Activated CD4-positive, alpha-beta T cell treated with anti-CD3 and anti-CD28 coated beads, Interleukin-2, Interleukin-4, amounts not matched to agents 100 ng/mL and 50 ng/mL, durations not matched to agents 16 hours and 8 hours (primary cell): Measurements from ENCODE around the gene ICA1L.

Source experiments
- DNase-seq: peaks from one replicate; pipeline ENCODE4 v3.0.0-alpha.2; 2020; ENCODE audit warnings: low spot score

Gene ICA1L

DNA sequence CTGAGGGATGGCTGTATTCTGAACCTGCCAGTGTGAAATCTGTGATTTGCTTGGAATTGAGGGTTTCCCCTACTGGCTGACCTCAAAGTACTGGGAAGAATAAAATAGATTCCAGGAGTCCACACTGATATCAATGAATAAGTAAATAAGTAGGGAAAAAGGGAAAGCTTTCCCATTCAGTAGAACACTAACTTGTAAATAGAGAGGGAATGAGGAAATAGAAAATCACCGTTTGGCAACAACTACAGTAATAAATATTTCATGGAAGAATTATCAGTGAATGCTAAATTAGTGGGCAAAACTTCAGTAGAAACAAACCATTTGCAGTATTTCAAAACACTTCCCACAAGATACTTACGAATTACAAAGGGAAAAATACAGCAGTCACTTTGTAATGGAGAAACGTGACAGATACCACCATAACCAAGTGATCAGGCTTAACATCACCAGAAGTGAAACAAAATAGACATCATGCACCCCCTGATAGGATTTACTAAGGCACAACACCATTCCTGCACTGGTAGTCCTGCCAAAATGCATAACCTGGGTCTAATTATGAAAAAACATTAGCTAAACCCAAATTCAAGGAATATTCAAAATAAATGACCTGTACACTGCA, 88.5 kb downstream of the ICA1L start:
- DNase-seq, result no peak

DNA sequence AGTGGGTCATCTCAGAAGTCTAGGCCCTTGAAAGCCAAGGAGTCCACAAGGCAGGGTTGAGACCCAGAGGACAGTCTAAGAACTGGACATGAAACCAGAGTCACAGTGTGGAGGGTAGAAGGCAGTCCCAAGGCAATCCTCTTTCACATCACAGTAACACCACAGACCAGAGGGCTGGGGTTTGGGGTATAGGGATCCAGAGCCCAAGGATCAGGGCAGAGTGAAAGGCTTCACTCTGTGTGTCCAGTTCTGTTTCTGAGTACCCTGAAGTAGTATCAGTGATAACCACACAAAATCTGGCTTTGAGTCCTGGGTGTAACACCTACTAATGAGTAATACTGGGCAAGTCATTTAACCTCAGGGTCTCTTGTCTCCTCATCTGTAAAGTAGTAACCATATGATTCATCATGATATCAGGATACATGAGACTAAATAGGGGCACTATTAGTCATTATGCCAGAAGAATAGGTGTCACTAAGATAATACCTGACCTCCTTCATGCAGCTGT, 91.0 kb downstream of the ICA1L start:
- peak; percentile 81 for DNase-seq

- DNase-seq, result no peak
Observed at GRCh38 chr2:202778217-202778616, 93.3 kb downstream of the ICA1L start.

DNA sequence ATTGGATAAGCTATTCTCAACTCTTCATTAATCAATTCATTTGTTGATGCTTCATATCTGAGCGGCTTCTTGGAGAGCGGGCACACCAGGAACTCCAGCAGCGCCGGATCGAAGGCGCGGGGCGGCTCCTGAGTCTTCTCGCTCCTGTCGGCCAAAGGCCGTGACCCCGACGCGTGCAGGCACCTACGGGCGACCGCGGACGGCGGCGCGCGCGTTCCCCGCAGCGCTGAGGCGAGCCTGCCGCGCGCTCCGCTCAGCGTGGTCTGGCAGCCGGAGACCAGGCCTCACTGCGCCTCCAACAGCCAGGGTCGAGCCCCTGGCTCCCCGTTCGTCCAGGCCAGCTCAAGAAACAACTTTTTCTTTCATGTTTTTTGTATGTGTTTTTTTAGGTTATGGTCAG, 97.5 kb downstream of the ICA1L start:
- DNase-seq, result no peak

DNA sequence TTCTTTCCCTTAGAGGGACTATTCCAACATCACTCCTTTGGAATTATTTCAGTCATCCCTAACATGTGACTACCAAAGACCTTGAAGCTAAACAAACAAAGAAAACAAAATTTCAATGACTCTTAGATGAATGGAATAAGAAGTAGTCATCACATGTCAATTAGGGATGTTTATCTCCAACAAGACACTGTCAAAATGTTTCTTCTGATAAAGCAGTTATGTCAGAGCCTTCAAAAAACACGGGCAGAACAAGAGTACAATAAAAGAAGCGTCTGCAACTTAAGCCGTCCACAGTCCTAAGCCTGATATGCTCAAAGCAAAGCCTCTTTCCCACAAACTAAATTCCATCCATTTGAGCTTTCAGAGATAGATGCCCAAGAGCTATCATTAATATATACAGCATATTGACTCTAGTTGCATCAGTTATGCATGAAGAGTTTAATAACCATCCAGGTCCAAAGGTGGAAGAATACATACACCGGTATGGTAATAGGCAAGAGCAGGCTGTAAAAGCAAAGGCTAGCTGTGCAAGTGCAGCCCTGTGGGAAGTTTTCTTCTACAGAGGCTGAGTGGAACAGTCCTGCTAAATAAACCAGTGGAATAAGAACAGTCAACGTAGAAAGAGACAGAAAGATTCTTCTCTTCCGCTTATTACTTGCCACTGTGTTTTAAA, 98.1 kb downstream of the ICA1L start:
- DNase-seq, result no peak

DNA sequence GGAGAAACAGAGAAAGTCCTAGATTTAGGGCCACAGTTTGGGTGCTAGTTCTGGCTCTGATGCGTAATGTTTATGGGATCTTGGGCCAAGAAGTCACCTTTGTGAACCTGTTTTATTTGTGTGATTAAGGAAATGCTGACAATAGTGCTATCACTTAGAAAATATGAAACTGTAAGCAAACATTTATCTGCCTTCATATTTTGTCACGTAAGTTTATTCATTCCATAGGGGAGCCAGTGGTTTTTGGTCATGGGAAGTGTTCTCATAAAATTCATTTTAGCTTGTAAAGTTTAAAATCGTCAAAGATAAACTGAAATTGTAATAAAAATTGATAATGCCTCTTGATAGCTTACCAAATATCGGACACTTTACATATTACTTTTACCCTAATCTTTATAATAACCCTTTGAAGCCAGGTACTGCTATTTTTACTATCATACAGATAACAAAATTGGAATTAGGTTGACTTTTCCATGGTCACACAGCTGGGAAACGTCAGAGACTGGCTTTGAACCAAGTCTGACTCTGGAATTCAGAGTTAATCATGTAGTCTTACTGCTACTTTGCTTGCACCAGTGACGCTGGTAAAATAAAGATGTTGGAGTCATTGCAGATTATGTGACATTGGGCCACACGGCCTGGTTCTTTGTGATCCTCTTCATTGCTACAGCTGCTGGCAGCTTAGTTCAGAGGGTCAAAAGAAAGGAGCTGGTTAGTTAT, 99.7 kb downstream of the ICA1L start:
- DNase-seq, result no peak

- no peak for DNase-seq
Observed at GRCh38 chr2:202771336-202771735, 100.2 kb downstream of the ICA1L start.

GRCh38 chr2:202769201-202769600, 102.4 kb downstream of the ICA1L start:
- DNase-seq, result no peak

- no peak for DNase-seq
Observed at GRCh38 chr2:202768273-202768672, 103.3 kb downstream of the ICA1L start.

GRCh38 chr2:202765436-202765835, 106.1 kb downstream of the ICA1L start:
- no peak for DNase-seq

DNA sequence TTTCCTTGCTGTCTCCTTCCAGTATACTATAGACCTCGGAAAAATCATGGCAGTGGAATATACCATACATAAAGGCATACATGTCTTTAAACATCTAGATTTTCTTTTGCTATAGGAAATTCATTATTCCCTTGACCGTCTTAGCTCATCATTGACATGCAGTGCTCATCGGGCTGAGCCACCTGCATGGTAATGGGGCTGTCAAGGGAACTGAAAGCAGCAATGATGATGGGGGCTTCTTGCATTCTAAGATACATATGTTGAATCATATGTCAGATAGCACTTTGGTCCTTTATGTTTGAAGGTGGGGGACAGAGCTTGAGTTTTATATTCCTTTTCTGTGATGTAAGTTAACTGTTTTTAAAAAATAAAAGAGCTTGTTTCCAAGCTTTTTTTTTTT, 106.6 kb downstream of the ICA1L start:
- DNase-seq, result no peak

- no peak for DNase-seq
Observed at GRCh38 chr2:202763916-202764315, 107.7 kb downstream of the ICA1L start.

- peak; percentile 30 for DNase-seq
Observed at GRCh38 chr2:202762556-202762955, 109.0 kb downstream of the ICA1L start.

- DNase-seq, result no peak
Observed at GRCh38 chr2:202760848-202761247, 110.7 kb downstream of the ICA1L start.

GRCh38 chr2:202758604-202759003, 113.0 kb downstream of the ICA1L start:
- DNase-seq, result no peak

- DNase-seq, result no peak
Observed at GRCh38 chr2:202758128-202758527, 113.4 kb downstream of the ICA1L start.

DNA sequence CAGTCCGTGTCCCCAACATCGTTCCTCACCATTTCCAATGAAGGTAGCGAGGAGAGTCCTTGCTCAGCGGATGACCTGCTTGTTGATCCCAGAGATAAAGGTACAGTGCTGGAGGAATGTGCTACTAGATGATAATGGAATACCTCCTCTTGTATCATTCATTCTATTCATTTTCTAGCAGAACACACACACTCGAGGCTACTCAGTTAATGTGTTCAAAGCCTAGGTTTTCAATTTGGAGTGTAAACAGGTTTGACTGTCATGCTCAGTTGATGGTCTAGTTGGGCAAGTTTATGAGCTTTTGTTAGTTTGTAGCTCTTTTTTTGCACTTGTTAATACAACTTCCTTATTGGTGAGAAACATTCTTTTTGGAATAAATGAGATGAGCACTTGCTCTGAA, 114.2 kb downstream of the ICA1L start:
- no peak for DNase-seq

DNA sequence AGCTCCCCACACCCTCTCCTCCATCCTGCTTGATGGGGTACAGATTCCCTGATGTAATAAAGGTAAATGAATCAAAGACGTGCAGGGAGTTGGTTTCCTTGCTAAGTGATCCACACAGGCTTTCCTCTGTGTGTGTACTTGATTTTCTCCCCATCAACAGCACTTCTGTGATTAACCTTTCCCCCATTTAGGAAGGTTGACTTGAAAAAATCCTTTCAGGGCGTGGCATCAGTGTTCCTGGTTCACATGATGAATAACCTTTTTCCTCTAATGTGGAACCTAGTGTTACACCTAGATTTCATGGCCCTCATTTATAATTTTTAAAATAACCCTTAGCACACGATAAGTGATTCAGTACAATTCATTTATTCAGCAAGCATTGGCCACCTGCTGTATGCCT, 115.0 kb downstream of the ICA1L start:
- DNase-seq, result no peak

GRCh38 chr2:202754936-202755335, 116.6 kb downstream of the ICA1L start:
- DNase-seq, result no peak

DNA sequence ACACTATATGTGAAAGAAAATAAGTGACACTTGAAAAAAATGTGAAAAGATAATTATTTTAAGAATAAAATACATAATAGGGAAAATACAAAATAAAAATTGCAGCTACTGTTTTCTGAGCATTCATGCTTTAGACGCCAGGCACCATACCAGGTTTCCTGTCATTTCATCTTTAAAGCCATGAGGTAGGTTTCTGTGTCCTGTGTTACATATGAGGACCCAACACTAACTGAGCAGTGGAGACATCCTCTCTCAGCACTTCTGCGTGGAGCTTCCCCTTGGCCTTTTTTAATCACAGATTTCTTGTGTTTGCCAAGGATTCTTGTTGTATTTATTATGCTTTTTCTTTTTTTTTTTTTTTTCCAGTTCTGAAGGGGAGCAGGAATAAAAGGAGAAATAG, 119.5 kb downstream of the ICA1L start:
- DNase-seq, result no peak

- DNase-seq, result no peak
Observed at GRCh38 chr2:202750763-202751427, 120.7 kb downstream of the ICA1L start.

DNA sequence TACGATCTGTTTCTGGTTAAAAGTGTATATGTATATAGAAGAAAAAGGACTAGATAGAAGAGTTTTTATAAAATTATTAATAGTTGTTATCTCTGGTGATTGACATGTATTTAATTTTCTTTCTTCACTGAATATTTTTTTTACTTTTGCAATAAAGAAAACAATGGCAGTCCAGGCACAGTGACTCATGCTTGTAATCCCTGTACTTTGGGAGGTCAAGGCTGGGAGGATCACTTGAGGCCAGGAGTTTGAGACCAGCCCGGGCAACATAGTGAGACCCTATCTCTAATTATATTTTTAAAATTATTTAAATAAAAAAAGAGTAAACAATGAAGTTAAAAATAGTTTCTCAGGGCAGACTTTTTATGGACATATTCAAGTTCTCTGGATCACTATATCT, 122.1 kb downstream of the ICA1L start:
- no peak for DNase-seq

DNA sequence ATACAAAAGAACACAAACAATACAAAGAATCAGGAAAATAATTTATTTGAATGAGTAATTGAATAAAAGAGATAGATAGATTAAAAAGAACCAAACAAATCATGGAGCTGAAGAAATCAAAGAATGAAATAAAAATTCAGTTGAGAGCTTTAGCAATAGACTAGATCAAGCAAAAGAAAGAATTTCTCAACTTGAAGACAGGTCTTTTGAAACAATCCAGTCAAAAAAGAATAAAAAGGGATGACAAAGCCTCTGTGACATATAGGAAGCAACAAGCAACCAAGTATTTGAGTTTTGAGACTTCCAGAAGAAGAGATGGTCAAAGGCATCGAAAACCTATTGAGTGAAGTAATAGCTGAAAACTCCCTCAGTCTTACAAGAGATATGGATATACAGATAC, 128.0 kb downstream of the ICA1L start:
- no peak for DNase-seq
